DOHH2 (cell line): Measurements from ENCODE around the gene TRPC3.

Experiments used
- H3F3A ChIP-seq: fragments of 200-600 bp; sonication (generic), shearing (Covaris generic); 2 replicates; pipeline ENCODE4 v1.6.0; 2016; ENCODE audit warnings: antibody characterized with exemption, mild to moderate bottlenecking; ENCODE audit not compliant: control insufficient read depth, insufficient read depth
- H3K27ac ChIP-seq: fragments of 200-600 bp; sonication (generic); 2 replicates; pipeline ENCODE4 v1.5.1; 2014; ENCODE audit warnings: low read depth, mild to moderate bottlenecking, low read length, moderate library complexity
- H3K27me3 ChIP-seq: fragments of 200-600 bp; sonication (generic); 2 replicates; pipeline ENCODE4 v1.6.1; 2014; ENCODE audit warnings: mild to moderate bottlenecking, low read length, mixed read lengths; ENCODE audit not compliant: control insufficient read depth
- H3K36me3 ChIP-seq: fragments of 200-600 bp; sonication (generic); 2 replicates; pipeline ENCODE4 v1.6.1; 2014; ENCODE audit warnings: mild to moderate bottlenecking, low read length, moderate library complexity, mixed read lengths; ENCODE audit not compliant: control insufficient read depth
- H3K4me1 ChIP-seq: fragments of 200-600 bp; sonication (generic); 2 replicates; pipeline ENCODE4 v1.6.1; 2014; ENCODE audit warnings: mild to moderate bottlenecking, low read length, mixed read lengths; ENCODE audit not compliant: control insufficient read depth
- H3K4me2 ChIP-seq: fragments of 200-600 bp; sonication (generic); 2 replicates; pipeline ENCODE4 v1.6.0; 2014; ENCODE audit warnings: mild to moderate bottlenecking, low read length, moderate library complexity
- H3K4me3 ChIP-seq: fragments of 200-600 bp; sonication (generic); 2 replicates; pipeline ENCODE4 v1.5.1; 2014; ENCODE audit warnings: mild to moderate bottlenecking, low read length, mixed read lengths
- H3K79me2 ChIP-seq: fragments of 200-600 bp; sonication (generic); 2 replicates; pipeline ENCODE4 v1.6.1; 2014; ENCODE audit warnings: mild to moderate bottlenecking, low read length, mixed read lengths; ENCODE audit not compliant: control insufficient read depth
- H3K9me2 ChIP-seq: fragments of 200-600 bp; sonication (generic); replicated peaks from 2 replicates; pipeline ENCODE4 v1.6.1; 2014; ENCODE audit warnings: mild to moderate bottlenecking, low read length, mixed read lengths; ENCODE audit not compliant: control insufficient read depth
- H3K9me3 ChIP-seq: fragments of 200-600 bp; sonication (generic); 2 replicates; pipeline ENCODE4 v1.6.1; 2014; ENCODE audit warnings: antibody characterized with exemption, low read length, mixed read lengths; ENCODE audit not compliant: control insufficient read depth, insufficient read depth
- H4K20me1 ChIP-seq: fragments of 200-600 bp; sonication (generic); 2 replicates; pipeline ENCODE4 v1.6.0; 2014; ENCODE audit warnings: low read depth, mild to moderate bottlenecking, antibody characterized with exemption, low read length, moderate library complexity; ENCODE audit not compliant: control insufficient read depth, insufficient read depth
- EZH2phosphoT487 ChIP-seq: fragments of 200-600 bp; sonication (generic); IDR thresholded peaks from 2 replicates; pipeline ENCODE4 v1.6.1; 2017; ENCODE audit warnings: borderline replicate concordance, mild to moderate bottlenecking, antibody characterized with exemption, low read length, moderate library complexity, mixed read lengths
- TF ChIP-seq, protein P1 (sequence below): fragments of 200-600 bp; sonication (generic); IDR thresholded peaks from one replicate; pipeline ENCODE4 v1.5.1; 2014; ENCODE audit warnings: antibody characterized with exemption, mild to moderate bottlenecking, low read depth, low read length; ENCODE audit not compliant: poor library complexity, severe bottlenecking

TRPC3 gene

DNA sequence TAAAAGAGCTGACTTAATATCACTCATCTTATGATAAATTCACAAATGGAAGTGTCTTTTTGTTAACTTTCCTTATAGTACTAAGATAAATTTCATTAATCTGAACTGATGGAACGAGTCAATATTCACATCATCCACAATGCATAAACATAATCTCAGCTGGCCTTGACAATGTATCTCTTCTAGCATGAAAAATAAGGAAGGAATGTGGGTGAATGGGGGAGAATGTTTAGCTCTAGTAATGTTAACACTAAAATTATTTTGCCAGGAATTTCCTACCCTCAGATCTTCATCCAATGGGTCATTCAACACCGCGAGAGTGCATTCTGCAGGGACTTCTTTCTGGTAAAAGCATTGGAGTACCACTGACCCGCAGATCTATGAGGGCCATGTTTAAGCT lies 15.8 kb downstream of the TRPC3 start:
- TF ChIP-seq EZH2phosphoT487 = no peak
- TF ChIP-seq, protein P1, sequence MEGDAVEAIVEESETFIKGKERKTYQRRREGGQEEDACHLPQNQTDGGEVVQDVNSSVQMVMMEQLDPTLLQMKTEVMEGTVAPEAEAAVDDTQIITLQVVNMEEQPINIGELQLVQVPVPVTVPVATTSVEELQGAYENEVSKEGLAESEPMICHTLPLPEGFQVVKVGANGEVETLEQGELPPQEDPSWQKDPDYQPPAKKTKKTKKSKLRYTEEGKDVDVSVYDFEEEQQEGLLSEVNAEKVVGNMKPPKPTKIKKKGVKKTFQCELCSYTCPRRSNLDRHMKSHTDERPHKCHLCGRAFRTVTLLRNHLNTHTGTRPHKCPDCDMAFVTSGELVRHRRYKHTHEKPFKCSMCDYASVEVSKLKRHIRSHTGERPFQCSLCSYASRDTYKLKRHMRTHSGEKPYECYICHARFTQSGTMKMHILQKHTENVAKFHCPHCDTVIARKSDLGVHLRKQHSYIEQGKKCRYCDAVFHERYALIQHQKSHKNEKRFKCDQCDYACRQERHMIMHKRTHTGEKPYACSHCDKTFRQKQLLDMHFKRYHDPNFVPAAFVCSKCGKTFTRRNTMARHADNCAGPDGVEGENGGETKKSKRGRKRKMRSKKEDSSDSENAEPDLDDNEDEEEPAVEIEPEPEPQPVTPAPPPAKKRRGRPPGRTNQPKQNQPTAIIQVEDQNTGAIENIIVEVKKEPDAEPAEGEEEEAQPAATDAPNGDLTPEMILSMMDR = no peak
- Histone ChIP-seq H3K79me2 (no peaks in the 10 kb centered on the region), H3K4me1 (no peaks in the 10 kb centered on the region), H3K27ac (no peak overlapping the region), H4K20me1 (no peaks in the 10 kb centered on the region), H3K9me3 (no peaks in the 10 kb centered on the region), H3K9me2 (no peaks in the 10 kb centered on the region), H3K27me3 (peaks cover 24% of the 10 kb centered on the region), H3K4me3 (no peak overlapping the region), H3K4me2 (no peak overlapping the region), H3F3A (no peaks in the 10 kb centered on the region), H3K36me3 (no peaks in the 10 kb centered on the region)

DNA sequence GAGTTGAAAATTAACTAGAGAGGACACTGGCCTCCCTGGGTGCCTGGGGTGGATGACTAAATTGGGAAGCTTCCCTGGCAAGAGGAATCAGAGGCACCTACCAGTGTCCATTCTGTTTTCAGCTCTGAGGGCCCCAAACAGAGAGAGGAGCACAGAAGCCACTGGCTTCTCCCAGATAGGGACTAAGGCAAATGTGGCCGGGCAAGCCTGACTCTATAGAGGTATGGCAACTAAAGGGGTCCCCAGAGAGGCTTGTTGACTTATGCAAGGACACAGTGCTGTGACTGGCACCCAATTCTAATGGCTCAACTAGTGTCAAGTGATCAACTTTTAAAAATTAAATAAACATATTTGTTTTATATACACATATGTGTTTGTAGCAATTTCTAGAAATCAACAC lies 17.2 kb downstream of the TRPC3 start:
- Histone ChIP-seq H3K9me3 (no peaks in the 10 kb centered on the region), H3K9me2 (no peaks in the 10 kb centered on the region; the same call in 1 of the 2 replicates), H3K36me3 (no peaks in the 10 kb centered on the region), H3K79me2 (no peaks in the 10 kb centered on the region), H3F3A (no peaks in the 10 kb centered on the region), H3K4me2 (no peak overlapping the region), H3K27ac (no peak overlapping the region), H4K20me1 (no peaks in the 10 kb centered on the region), H3K4me1 (no peaks in the 10 kb centered on the region), H3K27me3 (peaks cover 26% of the 10 kb centered on the region), H3K4me3 (no peak overlapping the region)
- TF ChIP-seq EZH2phosphoT487 = no peak
- TF ChIP-seq, protein P1 = no peak

DNA sequence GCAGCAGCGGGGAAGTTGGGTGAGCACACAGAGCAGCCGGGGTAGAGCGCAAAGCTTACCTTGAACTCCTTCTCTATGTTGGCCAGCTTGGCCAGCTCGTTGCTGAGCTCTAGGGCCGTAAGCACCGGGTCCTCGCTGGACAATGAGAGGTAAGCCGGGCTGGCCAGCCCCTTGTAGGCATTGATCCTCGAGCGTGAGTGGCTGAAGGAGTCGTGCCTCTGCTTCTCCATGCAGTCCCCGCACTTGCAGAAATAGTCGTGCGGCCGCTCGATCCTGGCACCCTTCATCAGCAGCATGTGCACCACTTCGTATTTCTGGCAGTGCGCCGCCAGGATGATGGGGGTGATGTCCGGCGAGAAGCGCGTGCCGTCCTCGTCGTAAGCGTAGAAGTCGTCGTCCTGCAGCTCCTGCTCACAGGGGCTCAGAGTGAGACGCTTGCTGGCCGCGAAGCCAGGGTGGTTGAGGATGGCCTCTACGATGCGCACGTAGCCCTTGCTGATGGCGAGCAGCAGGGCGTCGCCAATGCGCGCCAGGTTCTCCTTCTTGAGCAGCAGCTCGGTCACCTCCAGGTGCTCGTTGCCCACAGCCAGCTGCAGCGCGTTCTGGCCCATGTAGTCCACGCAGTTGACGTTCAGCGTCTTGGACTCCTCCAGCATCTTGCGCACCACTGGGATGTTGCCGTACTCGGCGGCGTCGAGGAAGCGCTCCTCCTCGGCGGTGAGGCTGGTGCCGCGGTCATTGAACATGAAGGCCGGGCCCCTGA lies 19.5 kb downstream of the TRPC3 start:
- Histone ChIP-seq H3K79me2 (no peaks in the 10 kb centered on the region), H4K20me1 (no peaks in the 10 kb centered on the region), H3K27ac (no peak overlapping the region), H3K4me2 (no peak overlapping the region), H3K9me2 (no peaks in the 10 kb centered on the region; the same call in 1 of the 2 replicates), H3K9me3 (no peaks in the 10 kb centered on the region), H3K4me1 (no peaks in the 10 kb centered on the region), H3F3A (no peaks in the 10 kb centered on the region), H3K36me3 (no peaks in the 10 kb centered on the region), H3K27me3 (peaks cover 29% of the 10 kb centered on the region), H3K4me3 (no peak overlapping the region)
- TF ChIP-seq, protein P1 = no peak
